ENCODE measurements around the gene DLGAP4.
"Not testable (repeated sequence)": the region's sequence is repeated elsewhere in the genome, so short reads cannot be mapped to it uniquely, and the experiment has no call there.

Gene DLGAP4

DNA sequence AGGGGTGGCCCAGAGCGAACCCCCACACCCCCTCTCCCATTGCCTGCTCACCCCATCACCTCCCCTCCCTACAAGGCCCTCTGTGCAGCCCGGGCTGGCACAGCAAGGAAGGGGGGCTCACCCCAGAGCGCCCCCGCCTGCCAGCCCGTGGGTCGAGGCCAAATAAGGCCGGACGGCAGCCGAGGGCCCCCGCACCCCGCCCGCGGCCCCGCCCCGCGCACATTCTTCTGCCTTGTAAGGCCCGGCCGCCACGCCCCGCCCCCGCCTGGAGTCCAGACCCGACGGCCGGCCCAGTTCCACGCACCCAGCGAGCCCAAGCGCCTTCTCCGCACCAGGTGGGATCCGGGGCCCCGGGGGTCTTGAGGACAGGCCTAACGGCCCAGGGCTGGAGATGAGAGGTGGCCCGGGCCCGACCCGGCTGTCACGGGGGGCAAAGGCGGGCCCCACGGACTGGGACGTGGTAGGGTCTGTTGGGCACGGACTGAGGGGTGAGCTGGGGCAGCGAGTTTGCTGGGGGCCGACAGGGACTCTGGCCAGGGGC is 235.2 kb downstream of the DLGAP4 start, which contains the start of gene MYL9:
TSS of gene MYL9 (plus strand) at position 293 of the 541 bp plus-strand sequence. CDS start 3,366 bp downstream, outside the sequence.
- no peak for DNase-seq (ENCODE audit: low read depth in 3 of 3)

- no peak for DNase-seq (ENCODE audit: low read depth in 3 of 3)
Observed at GRCh38 chr20:36541768-36542488, 235.8 kb downstream of the DLGAP4 start.

GRCh38 chr20:36542516-36543183 is 236.5 kb downstream of the DLGAP4 start:
- DNase-seq (ENCODE audit: low read depth in 3 of 3), result no peak

DNA sequence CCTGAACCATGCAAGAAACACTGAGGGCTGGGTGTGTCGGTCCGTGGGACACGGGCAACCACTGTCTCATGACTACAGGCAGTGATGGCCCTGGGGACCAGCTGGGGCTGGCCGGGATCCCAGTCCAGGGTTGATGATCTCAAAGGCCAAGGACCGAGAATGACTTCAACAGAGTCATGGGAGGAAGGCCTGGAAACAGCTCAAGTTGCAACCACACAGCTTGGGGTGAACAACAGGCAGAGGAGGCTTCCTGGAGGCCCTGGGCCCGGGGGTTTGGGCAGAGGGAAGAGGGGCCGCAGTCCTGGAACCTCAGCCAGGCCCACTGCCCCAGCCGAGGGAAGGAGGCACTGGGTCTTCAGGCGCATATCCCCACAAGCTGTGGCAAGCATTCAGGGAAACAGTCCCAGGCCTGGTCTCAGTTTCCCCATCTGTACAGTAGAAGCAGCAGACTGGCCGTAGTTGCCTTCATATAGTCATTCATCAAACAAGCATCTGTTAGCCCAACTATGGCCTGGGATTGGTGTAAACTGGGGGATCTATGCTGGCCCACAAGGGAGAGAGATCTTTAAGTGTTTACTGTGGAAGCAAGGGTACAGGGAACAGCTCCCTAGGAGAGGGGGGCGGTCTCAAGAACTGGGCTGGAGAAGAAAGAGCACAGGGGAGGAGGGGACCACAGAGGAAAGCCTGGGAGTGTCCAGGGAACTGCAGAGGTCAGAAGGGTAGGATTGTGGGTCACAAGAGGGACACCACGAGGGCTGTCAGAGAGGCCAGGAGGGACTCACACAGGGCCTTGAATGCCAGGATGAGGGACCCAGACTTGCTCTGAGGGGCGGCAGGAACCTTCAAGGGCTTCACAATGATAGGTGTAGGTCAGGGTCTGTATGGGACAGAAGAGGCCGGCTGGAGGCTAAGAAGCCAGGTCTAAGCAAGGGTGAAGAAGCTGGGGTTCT is 237.3 kb downstream of the DLGAP4 start:
- DNase-seq (ENCODE audit: low read depth in 3 of 3), result no peak

DNA sequence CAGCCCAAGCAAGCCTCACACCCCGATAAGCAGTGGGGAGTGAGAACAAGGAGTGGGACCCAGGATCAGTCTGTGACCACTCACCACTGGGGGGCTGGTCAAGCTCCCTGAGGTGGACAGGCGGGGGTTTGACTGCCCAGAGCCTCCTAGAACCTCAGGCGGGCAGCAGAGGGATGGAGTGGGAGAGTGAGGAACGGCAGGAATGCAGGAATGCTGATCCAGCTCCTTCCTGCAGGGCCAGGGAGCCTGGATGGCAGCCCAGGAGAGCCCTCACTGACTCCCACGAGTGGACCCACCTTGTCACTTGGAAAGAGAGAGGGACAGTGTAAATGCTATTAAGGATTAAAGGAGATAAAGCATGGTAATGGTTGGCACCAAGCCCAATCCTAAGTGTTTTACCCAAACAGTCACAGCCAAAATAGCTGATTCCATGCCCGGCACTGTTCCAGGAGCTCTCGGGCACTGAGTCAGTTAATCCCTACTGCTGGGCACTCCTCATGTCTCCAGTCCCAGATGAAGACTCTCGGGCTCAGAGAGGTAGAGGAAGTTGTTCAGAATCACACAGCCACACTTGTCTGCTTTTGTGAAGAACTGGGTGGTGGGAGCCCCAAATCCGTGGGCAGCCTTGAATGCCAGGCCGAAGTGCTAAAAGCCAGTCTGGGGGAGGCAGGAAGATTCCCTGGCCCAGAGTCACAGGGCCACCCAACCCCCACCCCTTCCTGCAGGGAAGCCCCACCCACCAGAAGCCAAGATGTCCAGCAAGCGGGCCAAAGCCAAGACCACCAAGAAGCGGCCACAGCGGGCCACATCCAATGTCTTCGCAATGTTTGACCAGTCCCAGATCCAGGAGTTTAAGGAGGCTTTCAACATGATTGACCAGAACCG is 238.2 kb downstream of the DLGAP4 start:
- DNase-seq (ENCODE audit: low read depth in 3 of 3), result no peak

DNA sequence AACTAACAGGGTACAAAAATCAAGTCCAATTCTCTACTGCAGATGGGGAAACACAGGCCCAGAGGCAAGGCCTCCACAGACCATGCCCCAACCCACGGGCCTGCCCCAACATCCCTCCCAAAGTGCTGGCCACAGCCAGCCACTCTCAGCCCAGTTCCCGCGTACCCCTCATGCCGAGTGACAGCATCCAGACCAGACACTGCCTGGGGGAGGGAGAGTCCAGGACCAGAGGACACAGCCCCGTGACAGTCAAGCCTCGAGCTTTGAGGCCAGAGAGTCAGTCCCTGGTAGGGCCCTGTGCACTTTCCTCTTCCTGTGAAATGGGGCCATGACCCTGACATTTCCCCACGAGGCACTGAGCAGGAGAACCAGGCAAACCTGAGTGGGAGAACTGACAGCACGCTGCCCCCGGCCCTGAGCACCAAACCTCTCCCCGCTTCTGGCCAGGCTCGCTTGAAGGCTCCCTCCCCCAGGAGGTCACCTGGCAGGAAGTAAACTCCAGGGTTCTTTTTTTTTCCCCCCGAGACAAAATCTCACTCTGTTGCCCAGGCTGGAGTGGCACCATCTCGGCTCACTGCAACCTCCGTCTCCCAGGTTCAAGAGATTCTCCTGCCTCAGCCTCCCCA is 240.1 kb downstream of the DLGAP4 start:
- no peak for DNase-seq (ENCODE audit: low read depth in 3 of 3)

GRCh38 chr20:36547186-36548005 is 241.3 kb downstream of the DLGAP4 start:
- no peak for DNase-seq (ENCODE audit: low read depth in 3 of 3)

GRCh38 chr20:36548006-36548315 is 241.8 kb downstream of the DLGAP4 start:
- DNase-seq (ENCODE audit: low read depth in 3 of 3), result no peak

GRCh38 chr20:36548704-36549627 is 242.8 kb downstream of the DLGAP4 start:
- no peak for DNase-seq (ENCODE audit: low read depth in 3 of 3)

GRCh38 chr20:36549628-36549941 is 243.4 kb downstream of the DLGAP4 start:
- no peak for DNase-seq (ENCODE audit: low read depth in 3 of 3)

- no peak for DNase-seq (ENCODE audit: low read depth in 3 of 3)
Observed at GRCh38 chr20:36549942-36550789, 244.0 kb downstream of the DLGAP4 start.

- DNase-seq (ENCODE audit: low read depth in 3 of 3), result no peak
Observed at GRCh38 chr20:36550790-36551299, 244.7 kb downstream of the DLGAP4 start.

GRCh38 chr20:36555248-36555647 is 249.1 kb downstream of the DLGAP4 start:
- DNase-seq (ENCODE audit: low read depth in 3 of 3), result no peak

GRCh38 chr20:36562724-36563123 is 256.6 kb downstream of the DLGAP4 start:
- DNase-seq (ENCODE audit: low read depth in 3 of 3), result no peak

DNA sequence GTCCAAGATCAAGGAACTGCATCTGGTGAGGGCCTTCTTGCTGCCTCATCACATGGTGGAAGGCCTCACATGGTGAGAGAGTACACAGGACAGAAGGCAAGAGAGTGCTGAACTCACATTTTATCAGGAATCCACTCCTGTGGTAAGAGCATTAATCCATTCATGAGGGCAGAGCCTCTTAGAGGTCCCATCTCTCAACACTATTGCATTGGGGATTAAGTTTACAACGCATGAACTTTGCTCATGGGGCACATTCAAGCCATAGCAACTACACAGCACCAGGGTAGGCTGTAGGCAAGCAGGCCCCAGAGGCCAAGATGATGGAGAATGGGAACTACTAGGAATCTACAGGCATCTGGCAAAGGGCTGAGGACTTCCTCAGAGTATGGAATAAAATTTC is 257.2 kb downstream of the DLGAP4 start:
- DNase-seq (ENCODE audit: low read depth in 3 of 3), result no peak

DNA sequence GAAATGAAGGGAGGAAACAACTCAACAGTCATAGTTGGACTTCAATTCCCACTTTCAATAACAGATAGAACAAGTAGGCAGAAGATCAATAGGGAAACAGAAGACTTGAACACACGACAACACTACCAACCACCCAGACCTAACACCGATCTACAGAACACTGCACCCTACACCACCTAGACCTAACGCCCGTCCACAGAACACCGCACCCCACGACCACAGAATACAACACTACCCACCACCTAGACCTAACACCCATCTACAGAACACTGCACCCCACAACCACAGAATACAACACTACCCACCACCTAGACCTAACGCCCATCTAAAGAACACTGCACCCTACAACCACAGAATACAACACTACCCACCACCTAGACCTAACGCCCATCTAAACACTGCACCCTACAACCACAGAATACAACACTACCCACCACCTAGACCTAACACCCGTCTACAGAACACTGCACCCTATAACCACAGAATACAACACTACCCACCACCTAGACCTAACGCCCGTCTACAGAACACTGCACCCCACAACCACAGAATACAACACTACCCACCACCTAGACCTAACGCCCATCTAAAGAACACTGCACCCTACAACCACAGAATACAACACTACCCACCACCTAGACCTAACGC is 258.1 kb downstream of the DLGAP4 start:
- DNase-seq (ENCODE audit: low read depth in 3 of 3), result not testable (repeated sequence)

DNA sequence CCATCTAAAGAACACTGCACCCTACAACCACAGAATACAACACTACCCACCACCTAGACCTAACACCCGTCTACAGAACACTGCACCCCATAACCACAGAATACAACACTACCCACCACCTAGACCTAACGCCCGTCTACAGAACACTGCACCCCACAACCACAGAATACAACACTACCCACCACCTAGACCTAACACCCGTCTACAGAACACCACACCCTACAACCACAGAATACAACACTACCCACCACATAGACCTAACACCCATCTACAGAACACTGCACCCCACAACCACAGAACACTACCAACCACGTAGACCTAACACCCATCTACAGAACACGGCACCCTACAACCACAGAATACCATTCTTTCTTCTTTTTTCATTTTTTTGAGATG is 258.6 kb downstream of the DLGAP4 start:
- not testable (repeated sequence) for DNase-seq (ENCODE audit: low read depth in 3 of 3)
